Measurements from ENCODE around the gene MACROH2A1.

MACROH2A1 gene

GRCh38 chr5:135343413-135343812, 55.6 kb downstream of the MACROH2A1 start:
- no peak overlapping the region for H3K4me3 ChIP-seq (ENCODE audit: control insufficient read depth, low read depth, low read length)
- DNase-seq (ENCODE audit: low read depth): no peak
- no peak for TF ChIP-seq CTCF (IDR thresholded peaks at IDR 0.05; ENCODE audit: control insufficient read depth, insufficient read depth, low read depth, low read length, missing control alignments)

GRCh38 chr5:135342551-135342875, 56.5 kb downstream of the MACROH2A1 start:
- TF ChIP-seq CTCF (IDR thresholded peaks at IDR 0.05; ENCODE audit: control insufficient read depth, insufficient read depth, low read depth, low read length, missing control alignments): no peak
- no peak for DNase-seq (ENCODE audit: low read depth)
- H3K4me3 ChIP-seq (ENCODE audit: control insufficient read depth, low read depth, low read length): no peak overlapping the region

- no peak for DNase-seq (ENCODE audit: low read depth)
- H3K4me3 ChIP-seq (ENCODE audit: control insufficient read depth, low read depth, low read length): no peak overlapping the region
- TF ChIP-seq CTCF (IDR thresholded peaks at IDR 0.05; ENCODE audit: control insufficient read depth, insufficient read depth, low read depth, low read length, missing control alignments): no peak
Observed at GRCh38 chr5:135341696-135342550, 57.1 kb downstream of the MACROH2A1 start.

- H3K4me3 ChIP-seq (ENCODE audit: control insufficient read depth, low read depth, low read length): no peak overlapping the region
- no peak for TF ChIP-seq CTCF (IDR thresholded peaks at IDR 0.05; ENCODE audit: control insufficient read depth, insufficient read depth, low read depth, low read length, missing control alignments)
- DNase-seq (ENCODE audit: low read depth): no peak
Observed at GRCh38 chr5:135341016-135341666, 57.9 kb downstream of the MACROH2A1 start.

- TF ChIP-seq CTCF (IDR thresholded peaks at IDR 0.05; ENCODE audit: control insufficient read depth, insufficient read depth, low read depth, low read length, missing control alignments): no peak
- no peak overlapping the region for H3K4me3 ChIP-seq (ENCODE audit: control insufficient read depth, low read depth, low read length)
- DNase-seq (ENCODE audit: low read depth): no peak
Observed at GRCh38 chr5:135340568-135340967, 58.5 kb downstream of the MACROH2A1 start.

GRCh38 chr5:135339623-135340022, 59.4 kb downstream of the MACROH2A1 start:
- H3K4me3 ChIP-seq (ENCODE audit: control insufficient read depth, low read depth, low read length): no peak overlapping the region
- no peak for TF ChIP-seq CTCF (IDR thresholded peaks at IDR 0.05; ENCODE audit: control insufficient read depth, insufficient read depth, low read depth, low read length, missing control alignments)
- no peak for DNase-seq (ENCODE audit: low read depth)

All from AG09309 (cell line).